Endothelial cell (in vitro differentiated cells): Measurements from ENCODE around the gene HAUS3. TPM values are rescaled to one million over a fixed set of nuclear protein-coding genes. Genes with fewer than 3 reads are reported as not detected.
"Not testable (repeated sequence)": the region's sequence is repeated elsewhere in the genome, so short reads cannot be mapped to it uniquely, and the experiment has no call there.

Source experiments
- DNase-seq: peaks from one replicate; pipeline ENCODE4 v3.0.0; 2021; ENCODE audit warnings: low spot score
- H3K27ac Mint-ChIP-seq: one replicate; pipeline ENCODE4 v1.8.0; 2021; ENCODE audit warnings: mixed read lengths, inconsistent platforms; ENCODE audit not compliant: unreplicated experiment
- H3K27me3 Mint-ChIP-seq: one replicate; pipeline ENCODE4 v1.8.0; 2021; ENCODE audit warnings: mild to moderate bottlenecking, moderate library complexity, mixed read lengths, inconsistent platforms; ENCODE audit not compliant: unreplicated experiment
- H3K36me3 Mint-ChIP-seq: one replicate; pipeline ENCODE4 v1.8.0; 2021; ENCODE audit warnings: mild to moderate bottlenecking, low read depth, mixed read lengths, inconsistent platforms; ENCODE audit not compliant: unreplicated experiment
- H3K4me1 Mint-ChIP-seq: one replicate; pipeline ENCODE4 v1.8.0; 2021; ENCODE audit warnings: mild to moderate bottlenecking, mixed read lengths, inconsistent platforms; ENCODE audit not compliant: unreplicated experiment
- H3K4me3 Mint-ChIP-seq: one replicate; pipeline ENCODE4 v1.8.0; 2021; ENCODE audit warnings: mild to moderate bottlenecking, mixed read lengths, inconsistent platforms; ENCODE audit not compliant: unreplicated experiment
- H3K9me3 Mint-ChIP-seq: one replicate; pipeline ENCODE4 v1.8.0; 2021; ENCODE audit warnings: mixed read lengths, inconsistent platforms; ENCODE audit not compliant: unreplicated experiment
- total RNA-seq: library from RNA; stranded (reverse); fragmentation: NEBNext Ultra II Directional; extraction: Animal tissue kit (Norgen Biotek cat#: 25700); gene quantifications from one replicate; pipeline ENCODE4 v1.2.1, GENCODE V29; 2021; ENCODE audit not compliant: unreplicated experiment
- TF ChIP-seq, protein P1 (sequence below): fragments of 200-600 bp; sonication (generic); IDR thresholded peaks from one replicate; pipeline ENCODE4 v1.5.0; 2021; ENCODE audit warnings: antibody characterized with exemption; ENCODE audit not compliant: unreplicated experiment

Gene HAUS3
- total RNA-seq, 1 donor from 2014 or later, result 16.2 TPM

DNA sequence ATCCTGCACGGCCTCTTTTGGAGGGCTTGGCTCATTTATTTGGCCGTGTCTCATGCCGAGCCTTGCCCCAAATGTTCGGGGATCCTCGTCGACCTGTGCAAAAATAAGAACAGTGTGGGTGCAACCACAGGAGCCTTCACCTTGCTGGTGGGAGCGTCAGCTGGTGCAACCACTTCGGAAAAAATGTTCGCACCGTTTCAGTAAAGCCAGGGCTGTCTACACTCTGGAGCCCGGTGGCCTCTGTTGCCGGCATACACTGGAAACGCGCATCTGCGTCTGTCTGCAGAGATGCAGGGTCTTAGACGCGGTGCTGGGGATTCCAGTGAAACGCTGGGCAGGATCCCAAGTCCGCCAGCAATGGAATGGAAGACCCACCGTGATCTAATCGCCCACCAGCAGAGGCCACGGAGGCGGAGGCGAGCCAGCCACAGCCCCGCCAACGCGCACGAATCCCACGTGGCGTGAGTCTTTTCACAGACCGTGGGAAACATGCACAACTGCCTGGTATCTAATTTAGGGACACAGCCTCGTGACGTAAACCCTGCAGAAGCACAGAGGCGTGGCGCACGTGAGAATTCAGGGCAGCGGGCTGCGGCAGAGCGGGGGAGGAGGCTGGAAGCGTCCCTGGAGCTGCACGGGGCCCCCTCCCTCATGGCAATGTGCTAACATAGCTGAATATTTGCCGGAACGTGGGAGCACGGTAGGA lies 33.8 kb upstream of the HAUS3 start:
- TF ChIP-seq, protein P1, sequence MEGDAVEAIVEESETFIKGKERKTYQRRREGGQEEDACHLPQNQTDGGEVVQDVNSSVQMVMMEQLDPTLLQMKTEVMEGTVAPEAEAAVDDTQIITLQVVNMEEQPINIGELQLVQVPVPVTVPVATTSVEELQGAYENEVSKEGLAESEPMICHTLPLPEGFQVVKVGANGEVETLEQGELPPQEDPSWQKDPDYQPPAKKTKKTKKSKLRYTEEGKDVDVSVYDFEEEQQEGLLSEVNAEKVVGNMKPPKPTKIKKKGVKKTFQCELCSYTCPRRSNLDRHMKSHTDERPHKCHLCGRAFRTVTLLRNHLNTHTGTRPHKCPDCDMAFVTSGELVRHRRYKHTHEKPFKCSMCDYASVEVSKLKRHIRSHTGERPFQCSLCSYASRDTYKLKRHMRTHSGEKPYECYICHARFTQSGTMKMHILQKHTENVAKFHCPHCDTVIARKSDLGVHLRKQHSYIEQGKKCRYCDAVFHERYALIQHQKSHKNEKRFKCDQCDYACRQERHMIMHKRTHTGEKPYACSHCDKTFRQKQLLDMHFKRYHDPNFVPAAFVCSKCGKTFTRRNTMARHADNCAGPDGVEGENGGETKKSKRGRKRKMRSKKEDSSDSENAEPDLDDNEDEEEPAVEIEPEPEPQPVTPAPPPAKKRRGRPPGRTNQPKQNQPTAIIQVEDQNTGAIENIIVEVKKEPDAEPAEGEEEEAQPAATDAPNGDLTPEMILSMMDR, result no peak
- Mint-ChIP-seq H3K36me3 (no peaks in the 10 kb centered on the region), H3K9me3 (no peaks in the 10 kb centered on the region), H3K4me1 (no peaks in the 10 kb centered on the region), H3K27ac (no peak overlapping the region), H3K27me3 (peaks cover 6% of the 10 kb centered on the region), H3K4me3 (no peak overlapping the region)
- no peak for DNase-seq

DNA sequence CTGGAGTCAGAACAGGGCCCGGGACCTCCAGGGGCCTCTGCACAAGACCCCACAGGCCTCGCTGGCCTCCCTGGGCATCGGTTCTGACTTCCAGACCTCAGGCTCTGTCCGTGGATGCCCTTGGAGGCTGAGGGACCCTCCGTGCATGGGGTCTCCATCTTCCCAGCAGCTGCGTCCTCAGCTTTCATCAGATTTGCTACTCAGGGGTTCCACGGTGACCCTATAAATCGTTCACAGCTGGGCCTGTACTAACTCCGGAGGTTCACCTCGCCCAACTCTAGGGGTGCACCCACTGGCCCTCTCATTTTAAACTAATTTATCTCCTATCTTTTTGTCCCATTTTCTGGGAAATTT lies 33.1 kb upstream of the HAUS3 start:
- H3K36me3 Mint-ChIP-seq, H3K4me1 Mint-ChIP-seq, H3K4me3 Mint-ChIP-seq, H3K27me3 Mint-ChIP-seq, DNase-seq, H3K9me3 Mint-ChIP-seq: not testable (repeated sequence)
- H3K27ac Mint-ChIP-seq, result peak overlapping the region; percentile 61

DNA sequence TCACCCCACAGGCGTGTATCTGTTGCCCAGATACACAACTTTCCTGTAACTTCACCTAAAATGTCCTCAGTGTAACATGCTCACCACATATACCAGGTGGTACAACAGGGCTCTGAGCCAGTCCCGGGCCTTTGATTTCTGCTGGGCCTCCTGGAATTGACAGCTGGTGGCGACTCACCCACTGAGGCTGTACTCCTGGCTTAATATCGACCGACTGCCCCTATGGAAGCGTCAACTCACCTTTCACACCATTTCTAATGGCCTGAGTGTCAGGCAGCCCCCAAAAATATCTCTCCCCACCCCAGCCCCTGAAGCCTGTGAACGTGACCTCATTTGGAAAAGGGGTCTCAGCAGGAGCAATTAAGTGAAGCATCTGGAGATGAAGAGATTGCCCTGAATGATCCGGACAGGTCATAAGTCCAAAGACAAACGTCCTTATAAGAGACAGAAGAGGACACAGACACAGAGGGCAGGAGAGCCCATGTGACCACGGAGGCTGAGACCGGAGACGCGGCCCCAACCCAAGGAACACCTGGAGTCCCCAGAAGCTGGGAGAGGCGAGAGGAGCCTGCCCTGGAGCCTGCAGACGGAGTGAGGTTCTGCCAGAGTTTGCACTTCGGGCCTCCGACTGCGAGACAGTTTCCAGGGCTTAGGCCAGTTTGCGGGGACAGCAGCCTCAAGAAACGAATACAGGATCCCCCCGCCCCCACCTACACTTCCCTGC lies 32.6 kb upstream of the HAUS3 start:
- no peak for DNase-seq
- Mint-ChIP-seq H3K4me3 (no peak overlapping the region), H3K9me3 (no peaks in the 10 kb centered on the region), H3K27me3 (peaks cover 11% of the 10 kb centered on the region), H3K4me1 (no peaks in the 10 kb centered on the region), H3K27ac (no peak overlapping the region), H3K36me3 (peaks cover 2% of the 10 kb centered on the region)
- TF ChIP-seq, protein P1, result no peak

GRCh38 chr4:2273657-2274319 lies 31.9 kb upstream of the HAUS3 start:
- TF ChIP-seq, protein P1, result no peak
- Mint-ChIP-seq H3K27me3 (peaks cover 14% of the 10 kb centered on the region), H3K27ac (no peak overlapping the region), H3K4me1 (no peaks in the 10 kb centered on the region), H3K9me3 (no peaks in the 10 kb centered on the region), H3K36me3 (peaks cover 4% of the 10 kb centered on the region), H3K4me3 (no peak overlapping the region)
- DNase-seq, result no peak

DNA sequence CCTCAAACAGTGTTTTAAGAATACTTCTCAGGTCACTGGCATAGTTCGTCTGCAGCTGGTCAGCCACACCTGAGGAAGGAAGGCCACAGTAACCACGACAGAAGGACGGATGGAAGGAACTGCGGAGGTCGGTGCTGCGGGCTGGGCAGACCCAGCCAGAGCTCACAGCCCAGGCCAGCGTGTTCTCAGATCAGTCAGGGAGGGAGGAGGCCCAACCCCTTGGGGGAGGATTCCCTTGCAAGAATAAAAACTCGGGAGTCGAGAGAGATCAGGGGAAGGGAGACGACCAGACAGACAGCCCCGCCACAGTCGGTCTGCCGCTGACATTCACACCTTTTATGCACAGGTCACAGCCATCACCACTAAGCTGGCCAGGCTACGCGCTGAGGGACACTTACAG lies 31.3 kb upstream of the HAUS3 start:
- DNase-seq, result no peak
- Mint-ChIP-seq H3K27me3 (peaks cover 14% of the 10 kb centered on the region), H3K27ac (no peak overlapping the region), H3K36me3 (peaks cover 4% of the 10 kb centered on the region), H3K4me3 (no peak overlapping the region), H3K9me3 (no peaks in the 10 kb centered on the region), H3K4me1 (no peaks in the 10 kb centered on the region)
- TF ChIP-seq, protein P1, result no peak
